HG03103 (cell line): ENCODE results near the gene STXBP1.
A peak's percentile ranks its signal among the peaks of the same experiment; 100 is the strongest.

Source experiments
- ATAC-seq: cut with Tn5 transposase; IDR thresholded peaks from one replicate; pipeline ENCODE4 v1.9.1; 2021; ENCODE audit warnings: low read depth; ENCODE audit not compliant: unreplicated experiment

STXBP1 gene

DNA sequence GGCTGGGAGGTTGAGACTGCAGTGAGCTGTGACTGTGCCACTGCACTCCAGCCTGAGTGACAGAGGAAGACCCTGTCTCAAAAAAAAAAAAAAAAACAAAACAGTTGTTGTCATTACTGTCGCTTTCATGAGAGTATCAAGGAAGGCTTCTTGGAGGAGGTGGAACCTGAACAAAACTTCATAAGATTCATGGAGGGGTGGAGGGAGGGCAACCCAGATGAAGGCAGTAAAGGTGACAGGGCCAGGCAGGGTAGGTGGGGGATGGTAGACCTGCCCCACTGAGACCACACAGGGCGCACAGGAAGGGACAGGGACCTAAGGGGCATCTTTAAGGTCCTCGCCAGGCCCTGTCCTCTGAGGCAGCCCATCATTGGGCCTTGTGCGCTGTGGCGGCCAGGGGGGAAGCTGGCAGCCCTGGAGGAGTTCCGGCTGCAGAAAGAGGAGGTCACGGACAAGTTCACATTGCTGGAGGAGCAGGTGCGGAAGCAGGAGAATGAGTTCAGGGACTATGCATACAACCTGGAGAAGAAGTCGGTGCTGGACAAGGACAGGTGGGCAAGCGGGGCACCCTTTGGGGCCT is 98.2 kb downstream of the STXBP1 start:
- no peak for ATAC-seq

DNA sequence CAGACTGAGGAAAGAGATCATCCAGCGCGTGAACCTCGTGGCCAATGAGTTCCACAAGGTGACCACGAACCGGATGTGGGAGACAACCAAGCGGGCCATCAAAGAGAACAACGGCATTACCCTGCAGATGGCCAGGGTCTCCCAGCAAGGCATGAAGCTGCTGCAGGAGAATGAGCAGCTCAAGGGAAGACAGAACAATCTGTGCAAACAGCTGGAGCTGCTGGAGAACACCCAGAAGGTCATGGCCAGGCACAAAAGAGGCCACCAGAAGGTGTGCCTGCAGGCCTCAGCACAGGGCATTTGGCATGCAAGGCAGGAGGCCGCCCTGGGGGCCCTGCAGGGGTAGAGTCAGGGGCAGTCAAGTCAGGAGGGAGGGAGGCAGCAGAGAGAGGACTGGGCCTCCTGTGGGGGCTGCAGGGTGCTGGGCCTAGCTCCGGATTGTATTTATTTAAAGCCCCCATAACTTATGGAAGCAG is 99.2 kb downstream of the STXBP1 start:
- no peak for ATAC-seq

DNA sequence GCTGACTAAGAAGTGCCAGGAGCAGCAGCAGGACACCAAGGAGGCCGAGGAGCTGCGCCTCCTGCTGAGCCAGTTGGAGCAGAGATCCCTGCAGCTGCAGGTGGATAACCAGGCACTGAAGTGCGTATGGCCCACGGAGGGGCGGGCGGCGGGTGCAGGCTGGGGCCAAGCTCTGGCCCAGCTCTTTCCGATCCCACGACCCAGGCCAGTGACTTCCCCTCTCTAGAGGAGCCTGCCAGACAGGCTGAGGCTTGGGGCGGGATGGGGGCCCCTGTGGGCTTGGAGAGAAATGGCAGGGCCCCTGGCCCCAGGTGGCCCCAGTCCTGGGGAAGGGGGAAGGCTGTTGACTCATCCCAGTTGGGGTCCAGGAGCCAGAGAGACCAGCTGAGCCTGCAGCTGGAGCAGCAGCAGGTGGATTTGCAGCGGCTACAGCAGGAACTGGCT is 99.8 kb downstream of the STXBP1 start:
- no peak for ATAC-seq

DNA sequence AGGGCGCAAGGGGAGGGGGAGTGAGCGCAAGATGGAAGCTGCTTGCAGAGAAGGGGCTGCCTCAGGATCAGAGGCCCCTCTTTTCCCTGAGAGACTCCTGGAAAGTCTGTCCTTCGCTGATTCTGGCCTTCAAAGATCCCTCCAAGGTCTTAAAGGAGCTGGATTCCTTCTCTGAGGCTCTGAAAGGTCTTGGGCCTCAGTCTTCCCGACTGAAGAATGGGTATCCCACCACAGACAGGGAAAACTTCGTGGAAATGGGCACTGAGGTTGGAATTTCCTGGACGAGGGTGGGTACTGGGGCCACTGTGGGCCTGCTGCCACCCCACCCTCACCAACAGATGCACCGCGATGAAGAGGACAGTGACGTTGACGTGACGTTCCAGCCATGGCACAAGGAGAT is 100.3 kb downstream of the STXBP1 start:
- ATAC-seq, result no peak

DNA sequence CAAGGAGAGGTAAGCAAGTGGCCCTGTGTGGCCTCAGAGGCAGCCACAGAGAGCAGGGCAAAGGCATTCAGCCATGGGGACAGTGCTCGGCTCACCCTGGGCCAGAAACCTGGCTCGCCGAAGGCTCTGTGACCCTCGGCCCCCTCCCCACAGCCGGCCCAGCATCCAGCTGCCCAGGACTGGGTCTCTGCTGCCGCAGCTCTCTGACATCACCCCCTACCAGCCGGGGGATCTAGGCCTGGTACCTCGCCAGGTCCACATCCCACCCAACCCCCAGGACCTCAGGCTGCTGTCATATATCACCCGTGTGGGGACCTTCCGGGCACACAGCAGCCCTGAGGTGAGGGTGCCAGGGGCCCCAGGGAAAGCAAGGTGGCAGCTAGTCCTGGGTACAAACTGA is 100.8 kb downstream of the STXBP1 start:
- no peak for ATAC-seq

DNA sequence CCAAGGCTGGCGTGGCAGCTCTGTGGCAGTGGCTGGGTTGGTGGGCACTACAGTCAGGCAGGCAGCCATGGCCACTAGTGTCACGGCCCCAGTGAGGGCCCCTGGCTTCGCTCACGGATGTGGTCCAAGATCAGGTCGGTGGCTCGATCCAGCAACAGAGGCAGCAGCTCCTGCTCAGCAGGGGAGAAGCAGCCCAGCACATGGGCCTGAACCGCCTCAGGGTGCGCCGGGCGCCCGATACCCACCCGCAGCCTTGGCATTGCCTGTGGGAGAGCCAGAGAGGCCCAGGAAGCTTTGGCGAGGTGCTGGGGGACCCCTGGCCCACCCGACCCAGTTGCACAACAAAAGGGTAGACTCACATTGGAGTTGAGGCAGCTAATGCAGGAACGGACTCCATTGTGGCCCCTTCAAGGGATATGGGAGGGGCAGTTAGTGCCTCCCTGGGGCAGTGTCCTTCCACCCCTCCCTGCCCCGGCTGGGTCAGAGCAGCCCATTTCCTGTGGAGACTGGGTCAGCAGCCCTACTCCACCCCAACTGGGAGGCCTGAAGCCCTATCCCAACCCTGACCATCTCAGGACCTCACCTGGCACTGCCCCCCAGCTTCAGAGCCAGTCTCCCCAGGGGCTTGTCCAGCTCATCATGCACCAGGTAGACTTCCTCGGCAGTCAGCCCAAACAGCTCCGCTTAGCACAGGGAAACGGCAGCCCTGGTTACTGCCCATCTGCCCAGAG is 102.1 kb downstream of the STXBP1 start:
- no peak for ATAC-seq

DNA sequence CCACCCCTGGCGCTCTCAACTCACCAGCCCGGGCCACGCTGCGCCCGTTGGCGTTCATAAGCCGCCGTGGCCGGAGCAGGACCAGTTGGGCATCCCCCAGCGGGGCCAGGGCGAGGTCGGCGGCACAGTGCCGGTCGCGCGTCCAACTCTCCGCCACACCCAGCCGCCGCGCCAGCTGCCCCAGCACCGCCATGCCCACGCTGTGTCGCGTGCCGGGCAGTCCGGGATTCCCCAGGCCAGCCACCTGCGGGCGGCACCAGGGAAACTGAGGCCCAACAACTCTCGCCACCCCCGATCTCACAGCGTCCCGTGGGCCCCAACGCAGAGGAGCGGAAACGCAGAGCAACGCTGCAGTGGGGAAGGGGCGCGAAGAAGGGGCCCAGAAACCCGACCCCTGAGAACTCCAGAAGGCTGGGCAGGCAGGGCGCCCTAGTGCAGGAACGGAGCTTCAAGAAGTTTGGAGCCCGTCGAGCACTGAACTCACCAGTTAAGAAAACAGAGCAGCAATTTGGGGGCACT is 102.9 kb downstream of the STXBP1 start:
- no peak for ATAC-seq

DNA sequence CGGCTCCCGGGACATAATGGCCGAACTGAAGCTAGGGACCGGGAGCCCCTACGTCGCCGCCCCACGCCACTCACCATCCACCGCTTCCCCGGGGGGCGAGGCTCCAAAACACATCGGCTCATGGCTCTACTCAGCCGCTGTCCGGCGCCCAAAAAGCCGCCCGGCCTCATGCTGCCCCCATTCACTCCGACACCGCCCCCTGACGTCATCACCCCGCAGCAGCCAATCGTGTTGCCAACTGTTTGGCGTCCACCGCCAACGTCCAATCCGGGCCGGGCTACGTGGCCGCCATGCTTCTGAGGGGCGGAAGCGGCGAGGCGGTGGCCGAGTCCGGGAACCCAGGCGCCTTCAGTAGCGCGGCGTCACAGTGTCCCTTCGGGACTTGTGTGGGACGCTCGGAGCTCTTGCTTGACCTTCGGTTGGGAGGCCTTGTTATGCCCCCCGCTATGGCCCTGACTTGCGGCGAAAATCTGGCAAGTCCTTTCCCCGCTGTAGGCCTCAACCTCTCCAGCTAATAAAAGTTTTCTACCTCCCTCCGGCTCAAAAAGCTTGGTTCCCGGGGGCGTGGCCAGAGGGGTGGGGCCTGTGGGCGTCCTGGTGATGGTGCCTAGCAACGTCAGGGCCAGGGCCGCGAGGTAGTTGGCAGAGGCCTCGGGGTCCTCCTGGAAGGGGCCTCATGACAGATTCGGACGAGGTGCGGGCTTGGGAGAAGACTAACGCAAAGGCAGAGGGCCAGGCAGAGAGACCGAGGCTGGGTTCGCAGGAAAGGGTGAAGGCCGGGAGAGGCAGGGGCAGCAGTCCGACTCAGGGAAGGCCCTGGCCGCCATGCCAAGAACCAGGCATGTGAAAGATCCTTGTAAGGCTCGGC is 103.6 kb downstream of the STXBP1 start, which contains the start of the genes PTRH1 and TTC16:
PTRH1 (minus strand) TSS at position 194 of the 868 bp plus-strand sequence; CDS start at position 170, 24 bp downstream.
TTC16 (plus strand) TSS at position 610 of the 868 bp plus-strand sequence; CDS start at position 677, 67 bp downstream.
- ATAC-seq, result peak; percentile 87

DNA sequence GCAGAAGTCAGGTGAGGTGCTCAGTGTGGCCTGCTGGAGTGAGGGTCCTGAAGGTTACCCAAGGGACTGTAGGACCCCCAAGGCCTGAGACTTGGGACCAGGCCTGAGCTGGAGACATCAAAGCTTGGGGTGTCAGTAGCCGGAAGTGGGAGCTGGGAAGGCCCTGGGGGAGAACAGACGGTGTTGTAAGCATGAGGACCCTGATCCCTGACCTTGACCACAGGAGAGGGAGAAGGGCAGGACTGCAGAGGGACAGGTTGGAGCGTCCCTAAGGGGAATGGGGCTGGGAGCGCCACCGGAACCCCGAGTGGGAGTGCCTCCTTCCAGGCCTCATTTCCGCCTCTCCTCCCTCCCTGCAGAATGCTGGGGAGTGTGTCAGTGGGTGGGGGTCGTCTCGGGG is 104.3 kb downstream of the STXBP1 start:
- ATAC-seq, result no peak

DNA sequence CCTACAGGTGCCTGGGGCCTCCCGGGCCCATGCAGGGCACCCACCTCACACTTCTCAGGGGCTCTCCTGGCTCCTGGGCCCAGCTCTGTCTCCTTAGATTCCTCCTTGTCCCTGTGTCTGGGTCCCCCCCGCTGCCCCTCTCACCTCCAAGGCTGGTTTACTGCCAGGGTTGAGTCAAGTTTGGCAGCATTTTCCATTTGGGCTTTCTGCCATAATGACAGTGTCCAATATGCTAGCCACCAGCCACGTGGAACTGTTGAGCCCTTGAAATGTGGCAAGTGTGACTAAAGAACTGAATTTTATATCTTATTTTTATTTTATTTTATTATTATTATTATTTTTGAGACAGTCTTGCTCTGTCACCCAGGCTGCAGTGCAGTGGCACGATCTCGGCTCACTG is 105.7 kb downstream of the STXBP1 start:
- ATAC-seq, result no peak

DNA sequence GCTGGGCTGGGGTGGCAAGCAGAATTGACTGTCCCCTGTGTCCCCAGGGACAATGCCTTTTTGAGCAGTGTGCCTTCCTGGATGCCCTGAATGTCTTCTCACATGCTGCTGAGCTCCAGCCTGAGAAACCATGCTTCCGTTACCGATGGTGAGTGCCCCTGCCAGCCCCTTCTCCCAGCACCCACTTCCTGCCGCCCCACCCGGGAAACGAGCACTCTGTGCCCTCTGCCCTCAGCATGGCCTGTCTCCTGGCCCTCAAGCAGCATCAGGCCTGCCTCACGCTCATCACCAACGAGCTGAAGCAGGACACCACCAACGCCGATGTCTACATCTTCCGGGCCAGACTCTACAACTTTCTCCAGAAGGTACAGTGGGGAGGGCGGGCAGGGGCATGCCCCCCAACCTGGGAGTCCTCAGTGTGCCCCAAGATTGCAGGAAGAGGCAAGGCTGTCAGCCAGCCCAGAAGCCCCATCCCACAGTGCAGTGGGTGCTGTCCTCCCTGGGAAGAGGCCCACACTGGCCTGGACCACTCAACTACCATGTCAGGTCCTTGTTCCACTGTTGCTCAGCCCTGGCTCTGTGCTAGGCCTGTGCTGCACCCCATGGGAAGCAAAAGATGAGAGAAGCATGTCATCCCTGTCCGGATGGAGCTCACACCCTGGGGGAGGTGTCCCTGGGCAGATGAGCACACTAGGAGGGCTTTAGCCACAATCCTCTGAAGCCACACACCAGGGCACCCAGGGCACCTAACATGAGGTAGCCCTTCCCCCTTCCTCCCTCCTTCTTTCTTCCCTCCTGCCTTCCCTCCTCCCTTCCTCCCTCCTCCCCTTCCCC is 108.2 kb downstream of the STXBP1 start:
- ATAC-seq, result no peak

DNA sequence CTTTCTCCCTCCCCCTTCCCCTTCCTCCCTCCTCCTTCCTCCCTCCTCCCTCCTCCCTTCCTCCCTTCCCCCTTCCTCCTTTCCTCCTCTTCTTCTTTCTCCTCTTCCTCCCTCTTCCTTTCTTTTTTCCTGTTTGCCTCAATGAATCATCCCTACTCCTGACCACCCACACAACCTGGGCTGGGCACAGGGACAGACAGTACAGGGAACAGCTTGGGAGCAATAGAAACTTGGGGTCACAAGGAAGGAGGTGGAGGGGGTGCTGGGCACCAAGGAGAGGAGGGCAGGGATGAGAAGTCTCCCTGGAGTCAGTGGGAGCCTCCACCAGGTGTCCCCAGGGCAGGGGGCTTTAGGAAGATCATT is 108.8 kb downstream of the STXBP1 start:
- ATAC-seq, result no peak

DNA sequence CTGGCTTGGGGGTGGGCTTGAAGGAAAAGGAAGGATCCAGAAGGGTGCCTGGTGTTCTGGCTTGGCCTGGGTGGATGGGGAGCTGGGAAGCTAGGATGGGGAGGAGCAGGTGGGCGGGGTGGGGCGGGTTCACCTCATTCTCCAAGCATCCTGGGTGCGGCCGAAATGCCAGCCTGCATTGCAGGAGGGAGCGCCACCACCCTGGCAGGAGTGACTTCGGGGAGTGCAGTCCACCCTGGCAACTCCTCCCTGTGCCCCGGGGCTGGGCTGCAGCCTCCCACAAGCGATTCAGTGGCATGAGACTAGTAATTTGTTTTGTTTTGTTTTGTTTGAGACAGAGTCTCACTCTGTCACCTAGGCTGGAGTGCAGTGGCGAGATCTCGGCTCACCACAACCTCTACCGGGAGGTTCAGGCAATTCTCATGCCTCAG is 109.3 kb downstream of the STXBP1 start:
- ATAC-seq, result no peak

DNA sequence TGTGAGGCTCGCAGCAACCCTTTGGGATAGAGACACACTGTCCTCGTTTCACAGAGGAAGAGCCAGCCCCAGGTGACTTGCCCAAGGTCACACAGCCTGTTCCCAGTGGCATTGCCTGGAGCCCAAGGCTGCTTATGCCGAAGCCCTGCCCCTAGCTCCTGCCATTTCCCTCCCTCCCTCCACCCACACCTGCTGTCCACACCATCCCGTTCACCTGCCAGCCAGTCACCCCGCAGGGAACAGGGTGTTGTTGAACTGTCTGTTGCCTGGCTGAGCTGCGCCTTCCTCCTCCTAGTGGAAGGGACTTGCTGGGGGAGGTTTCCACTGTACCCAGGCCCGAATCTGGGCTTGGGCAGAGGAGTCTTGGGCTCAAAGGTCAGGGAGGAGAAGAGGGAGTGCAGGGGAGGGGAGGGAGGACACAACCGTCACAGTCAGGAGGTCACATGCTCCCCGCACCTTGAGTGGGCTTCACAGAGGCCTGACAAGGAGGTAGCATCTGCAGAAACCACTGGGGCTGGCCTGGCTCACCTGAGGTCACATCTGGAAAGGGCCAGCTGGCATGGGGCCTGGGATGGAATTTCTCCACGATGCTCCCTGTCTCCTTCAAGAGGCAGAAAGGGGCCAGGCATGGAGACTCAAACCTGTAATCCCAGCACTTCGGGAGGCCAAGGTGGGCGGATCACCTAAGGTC is 110.1 kb downstream of the STXBP1 start:
- ATAC-seq, result no peak

DNA sequence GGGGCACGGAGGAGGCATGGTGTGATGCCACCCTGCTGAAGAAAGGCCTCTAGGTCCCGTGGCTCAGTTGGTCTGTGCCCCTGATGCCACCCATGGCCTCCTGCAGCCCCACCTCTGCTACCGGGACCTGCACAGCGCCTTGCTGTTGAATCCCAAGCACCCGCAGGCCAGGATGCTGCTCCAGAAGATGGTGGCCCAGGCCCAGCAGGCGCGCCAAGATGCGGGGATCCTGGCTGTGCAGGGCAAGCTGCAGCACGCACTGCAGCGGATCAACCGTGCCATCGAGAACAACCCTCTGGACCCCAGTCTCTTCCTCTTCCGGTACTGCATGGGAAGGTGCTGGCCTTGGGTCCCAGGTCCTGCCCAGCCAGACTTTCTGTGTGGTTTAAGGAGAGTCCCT is 110.9 kb downstream of the STXBP1 start:
- no peak for ATAC-seq

DNA sequence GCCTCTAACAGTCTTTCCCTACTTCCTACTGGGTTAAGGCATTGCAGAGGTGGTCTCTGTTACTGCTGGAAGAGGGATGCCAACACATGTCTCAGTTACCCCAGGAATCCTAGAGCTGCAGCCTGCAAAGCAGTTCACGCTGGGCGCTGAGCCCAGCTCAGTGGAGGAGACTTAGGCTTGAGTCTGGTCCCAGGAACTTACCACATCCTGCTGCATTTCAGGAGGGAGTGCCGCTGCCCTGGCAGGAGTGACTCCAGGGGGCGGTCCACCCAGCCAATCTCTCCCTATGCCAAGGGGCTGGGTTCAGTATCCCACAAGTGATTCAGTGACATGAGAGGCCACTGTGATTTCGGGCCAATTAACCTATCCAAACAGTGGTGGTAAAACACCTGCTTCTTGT is 111.4 kb downstream of the STXBP1 start:
- ATAC-seq, result no peak

DNA sequence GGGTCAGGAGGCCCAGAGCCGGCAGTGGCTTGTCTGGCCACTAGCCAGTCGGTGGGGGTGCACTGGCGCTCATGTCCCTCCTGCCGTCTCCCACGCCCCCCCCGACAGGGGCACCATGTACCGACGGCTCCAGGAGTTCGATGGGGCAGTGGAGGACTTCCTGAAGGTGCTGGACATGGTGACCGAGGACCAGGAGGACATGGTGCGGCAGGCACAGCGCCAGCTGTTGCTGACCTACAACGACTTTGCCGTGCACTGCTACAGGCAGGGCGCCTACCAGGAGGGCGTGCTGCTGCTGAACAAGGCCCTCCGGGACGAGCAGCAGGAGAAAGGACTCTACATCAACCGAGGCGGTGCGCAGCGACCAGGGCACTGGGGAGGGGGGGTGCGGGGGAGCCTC is 111.9 kb downstream of the STXBP1 start:
- no peak for ATAC-seq

DNA sequence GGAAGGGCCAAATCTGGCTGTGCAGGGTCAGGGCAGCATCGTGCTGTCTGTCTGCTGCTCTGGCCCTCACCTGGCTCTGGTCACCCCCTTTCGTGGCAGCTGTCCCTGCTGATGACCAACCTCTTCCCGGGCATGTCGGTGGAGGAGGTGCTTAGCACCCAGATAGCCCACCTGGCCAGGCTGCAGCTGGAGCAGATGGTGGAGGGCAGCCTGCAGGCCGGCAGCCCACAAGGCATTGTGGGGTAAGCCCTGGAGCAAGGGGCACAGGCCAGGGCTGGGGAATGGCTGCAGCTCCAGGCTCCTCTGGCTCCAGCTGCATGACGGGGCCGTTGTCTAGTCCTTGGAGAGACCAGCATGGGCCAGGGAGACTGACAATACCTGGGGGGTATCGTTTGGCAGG is 114.8 kb downstream of the STXBP1 start:
- ATAC-seq, result no peak

DNA sequence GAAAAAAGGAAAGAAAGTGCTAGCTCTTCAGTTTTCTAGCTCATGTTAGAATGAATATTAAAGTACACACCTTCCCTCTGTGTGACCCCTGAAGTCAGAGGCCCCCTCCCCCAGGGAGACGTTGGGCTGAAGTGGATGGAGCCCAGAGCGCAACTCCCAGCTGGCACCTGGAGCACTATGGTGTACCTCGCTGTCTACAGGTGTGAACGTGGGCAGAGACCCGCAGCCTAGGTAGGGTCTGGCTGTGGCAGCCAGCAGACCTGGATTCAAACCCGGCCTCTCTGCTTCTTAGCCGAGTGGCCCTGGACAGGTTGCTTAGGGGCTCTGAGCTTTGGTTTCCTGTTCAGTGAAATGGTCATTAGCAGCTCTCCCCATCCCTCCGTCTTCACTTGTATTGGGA is 116.7 kb downstream of the STXBP1 start:
- no peak for ATAC-seq
